HEK293 (cell line): ENCODE data around the gene CSAD.

ENCODE experiments used
- CTCF ChIA-PET: fragments of 350-600 bp; formaldehyde crosslinking; extraction: SDS; loops from one replicate; lab custom pipeline; 2021; ENCODE audit warnings: antibody characterized with exemption; lab: Yijun Ruan, JAX
- POLR2A ChIA-PET: fragments of 300-600 bp; formaldehyde crosslinking; extraction: SDS; loops from one replicate; lab custom pipeline; 2020; ENCODE audit warnings: antibody characterized with exemption, inconsistent platforms; lab: Yijun Ruan, JAX
- H3K27ac ChIP-seq: fragments of 200-500 bp; sonication (Bioruptor generic); 2 replicates; pipeline ENCODE4 v1.5.1; 2014; ENCODE audit warnings: low read depth, low read length, control low read depth, inconsistent platforms; ENCODE audit errors: extremely low read depth
- H3K36me3 ChIP-seq, 2 experiments: fragments of 200-500 bp in 1 of 2; sonication (Bioruptor generic) in 1 of 2; 1 replicate in 1 of 2; 2 replicates in 1 of 2; pipeline ENCODE4 v1.5.1; 2014 to 2017; ENCODE audit warnings: inconsistent platforms in 2 of 2, low read length in 2 of 2; ENCODE audit not compliant: control insufficient read depth in 2 of 2, insufficient read depth in 1 of 2
- H3K4me1 ChIP-seq: fragments of 200-500 bp; sonication (Bioruptor generic); 2 replicates; pipeline ENCODE4 v1.5.1; 2014; ENCODE audit warnings: mild to moderate bottlenecking, low read length, inconsistent platforms; ENCODE audit not compliant: control insufficient read depth, insufficient read depth
- H3K4me3 ChIP-seq: 2 replicates; pipeline ENCODE4 v1.5.1; 2011; ENCODE audit warnings: low read depth, mild to moderate bottlenecking, control low read depth, low read length, moderate library complexity
- H3K9me3 ChIP-seq: fragments of 200-500 bp; sonication (Bioruptor generic); 2 replicates; pipeline ENCODE4 v1.5.1; 2014; ENCODE audit warnings: low read depth, low read length, inconsistent platforms; ENCODE audit not compliant: control insufficient read depth, insufficient read depth
- HIC1 ChIP-seq: fragments of 450-650 bp; formaldehyde crosslinking; IDR thresholded peaks from 2 replicates; pipeline ENCODE4 v1.5.1; 2016; ENCODE audit warnings: missing biosample characterization, missing genetic modification characterization
- IKZF3 ChIP-seq: fragments of 450-650 bp; IDR thresholded peaks from 2 replicates; pipeline ENCODE4 v1.5.0; 2018; ENCODE audit warnings: missing biosample characterization, mild to moderate bottlenecking, missing genetic modification characterization, moderate library complexity
- MEIS1 ChIP-seq: sonication (generic); formaldehyde crosslinking; IDR thresholded peaks from 2 replicates; pipeline ENCODE4 v1.8.1; 2022; ENCODE audit warnings: missing genetic modification reagents, mild to moderate bottlenecking, borderline replicate concordance
- PRDM2 ChIP-seq: fragments of 450-650 bp; formaldehyde crosslinking; IDR thresholded peaks from 2 replicates; pipeline ENCODE4 v1.5.1; 2016; ENCODE audit warnings: missing biosample characterization, missing genetic modification characterization, borderline replicate concordance
- ZBTB49 ChIP-seq: fragments of 450-650 bp; formaldehyde crosslinking; IDR thresholded peaks from 2 replicates; pipeline ENCODE4 v1.5.1; 2016; ENCODE audit warnings: missing biosample characterization, missing genetic modification characterization, low read depth
- ZNF2 ChIP-seq: fragments of 450-650 bp; formaldehyde crosslinking; IDR thresholded peaks from 2 replicates; pipeline ENCODE4 v1.5.1; 2016; ENCODE audit warnings: missing biosample characterization, missing genetic modification characterization
- ZNF211 ChIP-seq: fragments of 450-650 bp; formaldehyde crosslinking; IDR thresholded peaks from 2 replicates; pipeline ENCODE4 v1.5.1; 2016; ENCODE audit warnings: low read depth, missing biosample characterization, missing genetic modification characterization
- ZNF391 ChIP-seq: fragments of 450-650 bp; formaldehyde crosslinking; IDR thresholded peaks from 2 replicates; pipeline ENCODE4 v1.5.1; 2016; ENCODE audit warnings: low read depth, missing biosample characterization, missing genetic modification characterization, borderline replicate concordance
- ZNF473 ChIP-seq: fragments of 450-650 bp; formaldehyde crosslinking; IDR thresholded peaks from 2 replicates; pipeline ENCODE4 v1.5.1; 2017; ENCODE audit warnings: missing biosample characterization, missing genetic modification characterization
- ZNF518A ChIP-seq: fragments of 450-650 bp; formaldehyde crosslinking; conservative IDR thresholded peaks from 2 replicates; pipeline ENCODE4 v1.5.1; 2016; ENCODE audit warnings: low read depth, missing biosample characterization, missing genetic modification characterization
- ZNF600 ChIP-seq: fragments of 450-650 bp; formaldehyde crosslinking; IDR thresholded peaks from 2 replicates; pipeline ENCODE4 v1.5.1; 2016; ENCODE audit warnings: missing biosample characterization, missing genetic modification characterization
- ZNF677 ChIP-seq: fragments of 450-650 bp; IDR thresholded peaks from 2 replicates; pipeline ENCODE4 v1.5.0; 2018; ENCODE audit warnings: missing biosample characterization, mild to moderate bottlenecking, missing genetic modification characterization, moderate library complexity
- ZNF76 ChIP-seq: fragments of 450-650 bp; formaldehyde crosslinking; IDR thresholded peaks from 2 replicates; pipeline ENCODE4; 2016; ENCODE audit warnings: low read depth, missing biosample characterization, missing genetic modification characterization, borderline replicate concordance
- ZSCAN18 ChIP-seq: fragments of 450-650 bp; formaldehyde crosslinking; IDR thresholded peaks from 2 replicates; pipeline ENCODE4 v1.5.1; 2016; ENCODE audit warnings: missing biosample characterization, missing genetic modification characterization

The CSAD gene

GRCh38 chr12:53195516-53196420 is 15.0 kb upstream of the CSAD start:
- Histone ChIP-seq H3K27ac (no peak overlapping the region), H3K9me3 (no peaks in the 10 kb centered on the region), H3K4me3 (no peak overlapping the region), H3K36me3 (peaks cover 0 to 20% of the 10 kb centered on the region in 2 experiments; a peak in 1 of 3 replicates), H3K4me1 (no peaks in the 10 kb centered on the region)
- ChIA-PET CTCF (interaction anchor here (0.6 to 3.5 kb wide), 8 partner anchors 13 to 1072 kb away, joined by 3 to 35 read pairs (median 5); no protein-coding TSS in a partner anchor), POLR2A (interaction anchor here (0.9 to 1.4 kb wide), 3 partner anchors 9 to 15 kb away, joined by 3 to 4 read pairs (median 3); partner anchors contain the start of genes CSAD and ZNF740)
- no peak for TF ChIP-seq IKZF3
- TF ChIP-seq ZNF600: peak; percentile 53; the same call in 1 of the 2 replicates
- no peak for TF ChIP-seq ZNF211 (tag by site-specific recombination)
- no peak for TF ChIP-seq ZNF677 (tag by site-specific recombination)
- peak; percentile 13; the same call in 1 of the 2 replicates for TF ChIP-seq HIC1 (tag by site-specific recombination)

- ChIA-PET POLR2A (interaction anchor here (0.9 to 1.4 kb wide), 3 partner anchors 10 to 15 kb away, joined by 3 to 4 read pairs (median 3); partner anchors contain the start of genes CSAD and ZNF740), CTCF (interaction anchor here (0.6 to 3.5 kb wide), 7 partner anchors 18 to 1071 kb away, joined by 3 to 35 read pairs (median 5); no protein-coding TSS in a partner anchor)
- Histone ChIP-seq H3K4me3 (no peak overlapping the region), H3K4me1 (no peaks in the 10 kb centered on the region), H3K27ac (no peak overlapping the region), H3K36me3 (peaks cover 0 to 21% of the 10 kb centered on the region in 2 experiments; a peak in 1 of 3 replicates), H3K9me3 (no peaks in the 10 kb centered on the region)
- TF ChIP-seq MEIS1 (no peak), ZNF76 (tag by site-specific recombination) (no peak), ZNF518A (tag by site-specific recombination) (no peak), ZSCAN18 (tag by site-specific recombination) (no peak), ZNF473 (tag by site-specific recombination) (no peak), PRDM2 (tag by site-specific recombination) (no peak), ZBTB49 (tag by site-specific recombination) (no peak), ZNF2 (tag by site-specific recombination) (no peak), ZNF391 (tag by site-specific recombination) (no peak), IKZF3 (no peak)
These were observed 14.2 kb upstream of the CSAD start for GRCh38 chr12:53194973-53195372.
